Neuronal stem cell (in vitro differentiated cells): ENCODE measurements around the gene SPOCD1.

Experiments used
- DNase-seq: peaks from one replicate; pipeline ENCODE4 v3.0.0-alpha.2; 2013; ENCODE audit warnings: low spot score
- H2AFZ ChIP-seq: one replicate; pipeline ENCODE4 v1.6.1; 2013; ENCODE audit warnings: mild to moderate bottlenecking, low read length, inconsistent platforms
- H2AK5ac ChIP-seq: 2 replicates; pipeline ENCODE4 v1.6.1; 2013; ENCODE audit warnings: low read depth, mild to moderate bottlenecking, inconsistent platforms, low read length, moderate library complexity, mixed read lengths
- H2BK120ac ChIP-seq: 2 replicates; pipeline ENCODE4 v1.6.1; 2013; ENCODE audit warnings: low read depth, mild to moderate bottlenecking, inconsistent platforms, low read length, moderate library complexity, mixed read lengths
- H2BK12ac ChIP-seq: one replicate; pipeline ENCODE4 v1.6.1; 2013; ENCODE audit warnings: low read length, inconsistent platforms
- H2BK15ac ChIP-seq: 2 replicates; pipeline ENCODE4 v1.6.1; 2013; ENCODE audit warnings: mild to moderate bottlenecking, low read length, inconsistent platforms, mixed read lengths
- H2BK5ac ChIP-seq: one replicate; pipeline ENCODE4 v1.6.1; 2013; ENCODE audit warnings: inconsistent platforms, mild to moderate bottlenecking, low read length, moderate library complexity
- H3K14ac ChIP-seq: one replicate; pipeline ENCODE4 v1.6.1; 2013; ENCODE audit warnings: low read length, inconsistent platforms
- H3K18ac ChIP-seq: 2 replicates; pipeline ENCODE4 v1.6.1; 2013; ENCODE audit warnings: low read length, inconsistent platforms
- H3K23ac ChIP-seq: 2 replicates; pipeline ENCODE4 v1.6.1; 2013; ENCODE audit warnings: low read depth, mild to moderate bottlenecking, mixed read lengths, low read length, inconsistent platforms; ENCODE audit not compliant: poor library complexity
- H3K27ac ChIP-seq: replicated peaks from 3 replicates; pipeline ENCODE4 v1.5.1; 2013; ENCODE audit warnings: low read length, inconsistent platforms
- H3K27me3 ChIP-seq, 3 experiments: 2 replicates each; pipeline ENCODE4 v1.6.1; 2013; ENCODE audit warnings: low read length in 3 of 3, mild to moderate bottlenecking in 2 of 3, inconsistent platforms in 1 of 3, low read depth in 1 of 3, mixed read lengths in 1 of 3, moderate library complexity in 1 of 3; ENCODE audit not compliant: control insufficient read depth in 3 of 3, insufficient read depth in 3 of 3
- H3K36me3 ChIP-seq, 2 donors: replicated peaks in 1 of 2; 2 replicates each; pipeline ENCODE4 v1.6.1; 2013; ENCODE audit warnings: low read length in 2 of 2; ENCODE audit not compliant: control insufficient read depth in 2 of 2, insufficient read depth in 2 of 2
- H3K4ac ChIP-seq: 2 replicates; pipeline ENCODE4 v1.6.1; 2013; ENCODE audit warnings: inconsistent platforms, mild to moderate bottlenecking, low read length, moderate library complexity
- H3K4me1 ChIP-seq, 2 donors: 1 replicate in 1 of 2; 2 replicates in 1 of 2; pipeline ENCODE4 v1.6.1; 2013; ENCODE audit warnings: low read length in 2 of 2, low read depth in 1 of 2; ENCODE audit not compliant: control insufficient read depth in 2 of 2, insufficient read depth in 1 of 2
- H3K4me2 ChIP-seq: one replicate; pipeline ENCODE4 v1.6.1; 2013; ENCODE audit warnings: mild to moderate bottlenecking, low read length, inconsistent platforms; ENCODE audit not compliant: insufficient read depth, poor library complexity, severe bottlenecking
- H3K4me3 ChIP-seq, 2 donors: 2 replicates each; pipeline ENCODE4 v1.5.1; 2013; ENCODE audit warnings: low read length in 2 of 2, mild to moderate bottlenecking in 2 of 2, inconsistent platforms in 1 of 2, moderate library complexity in 1 of 2
- H3K79me1 ChIP-seq: one replicate; pipeline ENCODE4 v1.6.1; 2013; ENCODE audit warnings: low read depth, mild to moderate bottlenecking, inconsistent platforms, low read length, moderate library complexity
- H3K9ac ChIP-seq: one replicate; pipeline ENCODE4 v1.6.1; 2013; ENCODE audit warnings: mild to moderate bottlenecking, low read depth, low read length, inconsistent platforms; ENCODE audit not compliant: poor library complexity
- H3K9me3 ChIP-seq, 2 donors: replicated peaks in 1 of 2; 2 replicates each; pipeline versions ENCODE3 to v1.6.1; 2013; ENCODE audit warnings: low read length in 2 of 2, mild to moderate bottlenecking in 2 of 2, inconsistent platforms in 1 of 2, low read depth in 1 of 2, mixed read lengths in 1 of 2, moderate library complexity in 1 of 2; ENCODE audit not compliant: control insufficient read depth in 2 of 2, insufficient read depth in 1 of 2
- H4K8ac ChIP-seq: one replicate; pipeline ENCODE4 v1.6.1; 2013; ENCODE audit warnings: low read depth, mild to moderate bottlenecking, inconsistent platforms, low read length, moderate library complexity
- H4K91ac ChIP-seq: one replicate; pipeline ENCODE4 v1.6.1; 2013; ENCODE audit warnings: low read length, low read depth, mild to moderate bottlenecking, inconsistent platforms; ENCODE audit not compliant: poor library complexity
- WGBS, 2 donors: extraction: QIAGEN DNeasy Blood & Tissue Kit; methylation state at CpG; one replicate each; pipeline ENCODE4 v1.1.7; 2013; ENCODE audit warnings: missing lambda C conversion rate in 2 of 2, mixed read lengths in 1 of 2; ENCODE audit not compliant: insufficient read length in 2 of 2, insufficient replicate concordance in 1 of 2; ENCODE audit errors: extremely low coverage in 2 of 2; 5-methylcytosine and 5-hydroxymethylcytosine counted together

SPOCD1 gene

DNA sequence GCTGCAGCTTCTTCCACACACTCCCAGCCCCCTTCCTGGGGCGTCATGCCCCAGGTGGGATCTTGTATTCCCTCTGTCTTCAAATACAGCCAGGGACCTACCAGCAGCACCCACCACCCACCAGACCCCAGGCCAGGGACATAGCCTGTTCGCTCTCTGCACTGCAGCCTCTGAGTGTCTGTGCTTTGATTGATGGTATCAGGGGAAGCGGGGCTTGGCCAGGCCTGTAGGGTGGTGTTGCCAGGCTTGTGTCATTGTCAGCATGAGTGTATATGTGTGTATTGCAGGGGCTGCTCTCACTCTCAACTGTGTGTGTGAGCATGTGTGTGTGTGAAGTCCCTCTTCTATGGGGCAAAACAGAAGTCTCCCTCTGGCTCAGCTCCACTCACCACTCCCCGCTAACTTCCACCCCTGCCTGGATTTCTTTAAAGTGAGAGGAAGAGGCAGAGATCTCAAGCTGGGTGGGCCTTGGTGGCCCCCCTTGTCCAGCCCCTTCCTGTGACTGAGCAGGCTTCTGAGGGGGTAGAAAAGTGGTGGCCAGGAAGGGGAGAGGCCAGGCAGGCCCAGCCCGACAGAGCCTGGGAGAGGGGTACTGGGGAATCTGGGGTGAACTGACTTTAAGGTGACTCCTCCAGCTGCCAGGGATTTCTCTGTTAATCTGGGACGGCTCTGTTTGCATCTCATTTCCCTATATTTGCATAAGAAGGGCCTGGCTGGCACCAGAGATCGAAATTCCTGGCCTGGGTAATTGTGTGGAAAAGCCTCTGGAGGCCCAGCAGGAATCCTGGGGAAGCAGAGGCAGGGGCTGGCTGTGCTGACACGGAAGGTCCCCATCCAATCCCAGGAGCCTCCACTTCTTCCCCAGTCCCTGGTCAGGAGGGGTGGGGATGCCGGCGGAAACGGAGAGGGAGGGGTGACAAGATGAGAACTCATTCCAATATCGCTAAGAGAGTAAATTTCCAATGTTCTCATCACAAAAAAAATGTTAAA is 33.1 kb downstream of the SPOCD1 start:
- H3K27ac ChIP-seq = no peak overlapping the region
- H3K9ac ChIP-seq = peak overlapping the region; percentile 5
- no CpG with 5 or more reads among the region's 12 CpGs for WGBS, 2 donors
- H2BK15ac ChIP-seq = peak overlapping the region; percentile 66
- H2BK120ac ChIP-seq = peak overlapping the region; percentile 77
- no peak overlapping the region for H4K91ac ChIP-seq
- no peaks in the 10 kb centered on the region for H3K9me3 ChIP-seq
- no peak overlapping the region for H3K23ac ChIP-seq
- no peak overlapping the region for H3K4ac ChIP-seq
- peak overlapping the region; percentile 87 for H2AFZ ChIP-seq
- peak overlapping the region; percentile 81 for H2AK5ac ChIP-seq
- H3K4me3 ChIP-seq = no peak overlapping the region
- H2BK5ac ChIP-seq = no peak overlapping the region
- H4K8ac ChIP-seq = no peak overlapping the region
- DNase-seq = no peak
- no peaks in the 10 kb centered on the region for H3K79me1 ChIP-seq
- H2BK12ac ChIP-seq = peak overlapping the region; percentile 5
- peaks cover 23 to 57% of the 10 kb centered on the region in 2 donors for H3K4me1 ChIP-seq
- H3K18ac ChIP-seq = peak overlapping the region; percentile 55
- peaks cover 0 to 12% (median 0%) of the 10 kb centered on the region in 3 experiments for H3K27me3 ChIP-seq
- no peaks in the 10 kb centered on the region for H3K36me3 ChIP-seq
- no peak overlapping the region for H3K4me2 ChIP-seq
- peak overlapping the region; percentile 22 for H3K14ac ChIP-seq

DNA sequence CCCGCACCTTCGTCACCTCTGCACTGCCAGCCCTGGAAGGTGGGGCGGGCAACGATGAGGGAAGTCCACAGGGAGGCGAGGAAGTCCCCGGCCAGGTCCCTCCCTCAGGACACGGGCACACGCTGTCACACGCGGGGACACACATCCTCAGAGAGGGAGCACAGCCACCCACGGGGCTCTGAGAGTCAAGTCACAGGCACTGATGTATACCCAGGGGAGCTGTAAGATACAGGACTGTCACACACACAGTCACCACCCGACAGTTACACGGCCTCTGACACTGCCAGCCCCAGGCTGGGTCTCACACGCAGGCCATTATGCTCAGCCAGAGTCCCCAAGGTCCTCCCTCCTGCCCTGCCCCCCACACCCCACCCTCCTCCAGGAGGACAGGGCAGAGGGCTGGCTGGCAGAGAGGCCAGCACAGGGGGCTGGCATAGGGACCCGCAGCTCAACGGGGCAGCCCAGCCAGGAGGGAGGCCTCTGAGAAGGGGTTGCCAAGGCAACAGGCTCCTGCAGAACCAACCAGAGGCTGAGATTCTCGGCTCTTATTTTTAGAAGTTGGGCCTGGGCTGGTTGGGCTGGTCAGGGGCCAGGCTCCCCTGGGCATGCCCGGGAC is 34.0 kb downstream of the SPOCD1 start:
- Histone ChIP-seq H2BK12ac (peak overlapping the region; percentile 78), H3K9me3 (no peaks in the 10 kb centered on the region), H2BK120ac (peak overlapping the region; percentile 4), H2AFZ (peak overlapping the region; percentile 87), H4K8ac (no peak overlapping the region), H3K4me3 (no peak overlapping the region), H3K36me3 (no peaks in the 10 kb centered on the region), H2AK5ac (peak overlapping the region; percentile 81), H3K14ac (peak overlapping the region; percentile 77), H3K4ac (no peak overlapping the region), H3K18ac (peak overlapping the region; percentile 88), H3K4me2 (no peak overlapping the region), H3K23ac (peak overlapping the region; percentile 25), H4K91ac (peak overlapping the region; percentile 47), H2BK5ac (peak overlapping the region; percentile 32), H3K9ac (no peak overlapping the region), H3K4me1 (peaks cover 23 to 55% of the 10 kb centered on the region in 2 donors), H3K79me1 (no peaks in the 10 kb centered on the region), H3K27ac (no peak overlapping the region), H3K27me3 (peaks cover 0 to 21% (median 0%) of the 10 kb centered on the region in 3 experiments), H2BK15ac (peak overlapping the region; percentile 66)
- DNase-seq = no peak
- no CpG with 5 or more reads among the region's 18 CpGs for WGBS, 2 donors

DNA sequence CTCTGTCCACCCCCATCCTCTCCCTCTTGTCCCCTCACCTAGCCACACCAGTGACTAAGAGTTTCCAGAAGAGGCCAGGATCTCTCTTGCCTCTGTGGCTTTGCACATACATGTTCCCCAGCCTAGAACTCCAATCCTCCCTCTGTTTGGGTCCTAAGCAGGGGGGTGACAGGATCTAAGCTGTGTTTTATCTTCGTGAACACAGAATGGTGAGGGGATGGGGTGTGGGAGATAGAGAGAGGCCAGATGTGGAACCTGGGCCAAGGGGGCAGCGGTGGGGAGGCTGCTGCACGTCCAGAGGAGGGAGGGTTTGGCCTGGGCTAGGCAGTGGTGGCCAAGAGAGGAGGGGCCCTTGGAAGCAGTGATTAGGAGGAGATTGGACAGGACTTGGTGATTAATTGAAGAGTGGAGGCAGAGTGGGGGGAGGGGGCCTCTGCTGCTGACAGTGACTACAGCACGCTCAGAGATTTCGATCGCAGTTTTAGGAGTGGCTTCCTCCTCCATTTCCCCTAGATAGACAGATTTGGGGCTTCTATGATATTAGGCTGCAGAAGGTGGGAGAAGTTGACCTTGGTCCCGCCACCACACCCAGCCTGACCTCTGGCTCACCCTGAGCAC is 34.6 kb downstream of the SPOCD1 start:
- Histone ChIP-seq H3K27me3 (peaks cover 0 to 27% (median 0%) of the 10 kb centered on the region in 3 experiments), H2BK15ac (peak overlapping the region; percentile 63), H2AFZ (peak overlapping the region; percentile 50), H3K14ac (peak overlapping the region; percentile 77), H4K91ac (no peak overlapping the region), H3K79me1 (no peaks in the 10 kb centered on the region), H3K18ac (peak overlapping the region; percentile 88), H2AK5ac (peak overlapping the region; percentile 44), H3K9ac (no peak overlapping the region), H4K8ac (no peak overlapping the region), H2BK5ac (peak overlapping the region; percentile 32), H2BK120ac (no peak overlapping the region), H3K36me3 (no peaks in the 10 kb centered on the region), H3K9me3 (no peaks in the 10 kb centered on the region), H3K27ac (no peak overlapping the region), H3K4ac (no peak overlapping the region), H3K4me1 (peaks cover 25 to 55% of the 10 kb centered on the region in 2 donors), H3K23ac (peak overlapping the region; percentile 25), H3K4me2 (no peak overlapping the region), H2BK12ac (peak overlapping the region; percentile 78), H3K4me3 (no peak overlapping the region)
- no CpG with 5 or more reads among the region's 7 CpGs for WGBS, 2 donors
- no peak for DNase-seq
